ENCODE measurements around the gene CMTM6. TPM values are rescaled to one million over a fixed set of nuclear protein-coding genes. Genes with fewer than 3 reads are reported as not detected.

CMTM6 gene
- total RNA-seq, 1 donor: 102 TPM

DNA sequence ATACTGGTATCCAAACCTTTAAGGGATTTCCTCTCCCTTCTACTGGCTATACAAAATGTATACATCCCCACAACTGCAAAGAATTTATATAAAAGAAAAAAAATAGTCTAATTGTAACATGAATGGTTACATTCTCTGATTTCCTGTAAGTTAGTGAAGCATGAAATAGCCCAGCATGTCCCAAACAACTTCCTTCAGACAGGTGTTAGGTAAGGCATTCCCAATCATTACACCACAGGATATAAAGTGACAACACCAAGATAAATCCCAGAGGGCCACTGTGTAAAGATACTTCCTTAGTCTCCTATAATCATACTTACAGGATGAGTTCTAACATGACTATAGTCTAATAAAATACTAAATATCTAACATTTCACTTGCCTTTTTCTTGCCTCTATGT is 7.6 kb downstream of the CMTM6 start:
- peaks cover 36% of the 10 kb centered on the region for H4K20me1 ChIP-seq (ENCODE audit: insufficient read depth, low read length)
- no peak for DNase-seq (ENCODE audit: insufficient read length, low spot score, missing footprints)
- no peaks in the 10 kb centered on the region for H3K36me3 ChIP-seq (ENCODE audit: insufficient read depth, low read length)
- peaks cover 70% of the 10 kb centered on the region for H3K79me2 ChIP-seq (ENCODE audit: insufficient read depth, low read length)
- H3K4me3 ChIP-seq (ENCODE audit: insufficient read depth, low read length): no peak overlapping the region
- H3K27me3 ChIP-seq (ENCODE audit: insufficient read depth, low read length): no peaks in the 10 kb centered on the region
- TF ChIP-seq, protein P1, sequence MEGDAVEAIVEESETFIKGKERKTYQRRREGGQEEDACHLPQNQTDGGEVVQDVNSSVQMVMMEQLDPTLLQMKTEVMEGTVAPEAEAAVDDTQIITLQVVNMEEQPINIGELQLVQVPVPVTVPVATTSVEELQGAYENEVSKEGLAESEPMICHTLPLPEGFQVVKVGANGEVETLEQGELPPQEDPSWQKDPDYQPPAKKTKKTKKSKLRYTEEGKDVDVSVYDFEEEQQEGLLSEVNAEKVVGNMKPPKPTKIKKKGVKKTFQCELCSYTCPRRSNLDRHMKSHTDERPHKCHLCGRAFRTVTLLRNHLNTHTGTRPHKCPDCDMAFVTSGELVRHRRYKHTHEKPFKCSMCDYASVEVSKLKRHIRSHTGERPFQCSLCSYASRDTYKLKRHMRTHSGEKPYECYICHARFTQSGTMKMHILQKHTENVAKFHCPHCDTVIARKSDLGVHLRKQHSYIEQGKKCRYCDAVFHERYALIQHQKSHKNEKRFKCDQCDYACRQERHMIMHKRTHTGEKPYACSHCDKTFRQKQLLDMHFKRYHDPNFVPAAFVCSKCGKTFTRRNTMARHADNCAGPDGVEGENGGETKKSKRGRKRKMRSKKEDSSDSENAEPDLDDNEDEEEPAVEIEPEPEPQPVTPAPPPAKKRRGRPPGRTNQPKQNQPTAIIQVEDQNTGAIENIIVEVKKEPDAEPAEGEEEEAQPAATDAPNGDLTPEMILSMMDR (IDR thresholded peaks at IDR 0.05; ENCODE audit: extremely low read depth, low read depth, low read length): no peak
- H3K9me3 ChIP-seq (ENCODE audit: low read depth, low read length): no peaks in the 10 kb centered on the region
- H3K4me2 ChIP-seq (ENCODE audit: insufficient read depth, low read length): no peak overlapping the region
- no peak overlapping the region for H3K27ac ChIP-seq (ENCODE audit: low read depth, low read length)
- H3K4me1 ChIP-seq (ENCODE audit: insufficient read depth, low read length): peaks cover 22% of the 10 kb centered on the region
- H2AFZ ChIP-seq (ENCODE audit: low read length): no peak overlapping the region

DNA sequence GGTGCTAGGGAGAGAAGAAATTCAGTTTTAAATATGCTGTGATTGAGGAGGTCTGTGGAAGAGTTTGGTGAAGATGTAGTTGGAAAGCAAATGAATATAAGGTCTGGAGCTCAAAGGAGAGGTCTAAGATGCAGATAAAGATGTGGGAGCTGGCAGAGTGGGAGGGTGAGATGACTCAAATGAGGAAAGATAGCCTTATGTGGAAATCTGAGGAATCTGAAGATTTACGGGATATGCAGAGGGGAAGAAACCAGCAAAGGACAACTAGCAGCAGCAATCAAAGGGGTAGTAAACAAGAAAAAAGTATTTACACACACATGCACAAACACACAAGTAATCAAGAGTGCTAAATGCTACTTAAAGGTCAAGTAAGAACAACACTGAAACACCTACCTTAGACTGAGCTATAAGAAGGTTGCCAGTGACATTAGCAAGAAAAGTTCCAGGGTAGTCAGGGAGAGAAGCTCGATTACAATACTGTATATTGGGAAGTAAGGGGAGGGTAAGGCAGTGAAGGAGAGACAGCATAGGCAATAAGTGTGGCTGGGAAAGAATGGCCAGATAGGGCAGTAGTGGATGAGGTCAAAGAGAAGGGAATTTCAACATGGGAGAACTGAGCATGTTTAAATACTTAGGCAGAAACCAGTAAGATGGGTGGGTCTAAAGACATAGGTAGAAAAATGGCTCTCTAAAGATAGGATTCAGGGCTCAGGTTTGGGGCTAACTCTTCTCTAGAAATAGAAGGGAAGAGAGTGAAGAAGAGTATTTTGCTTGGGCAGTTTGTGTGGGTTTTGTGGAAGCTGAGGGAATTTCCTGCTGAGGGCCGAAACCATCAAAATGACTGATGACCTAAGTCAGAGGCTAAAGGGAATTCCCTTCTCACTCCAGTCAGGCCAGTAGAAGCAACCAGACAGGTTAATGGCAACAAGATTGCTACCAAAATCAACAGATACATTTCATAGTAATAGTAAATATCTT is 8.9 kb downstream of the CMTM6 start:
- peak overlapping the region; percentile 8 for H3K27ac ChIP-seq (ENCODE audit: low read depth, low read length)
- TF ChIP-seq, protein P1 (IDR thresholded peaks at IDR 0.05; ENCODE audit: extremely low read depth, low read depth, low read length): no peak

GRCh38 chr3:32492684-32493436 is 9.8 kb downstream of the CMTM6 start:
- H3K79me2 ChIP-seq (ENCODE audit: insufficient read depth, low read length): peaks cover 53% of the 10 kb centered on the region
- peak; percentile 73 for DNase-seq (ENCODE audit: insufficient read length, low spot score, missing footprints)

More for the DNA sequence above, 8.9 kb downstream of the CMTM6 start:
- Histone ChIP-seq H3K4me1 (ENCODE audit: insufficient read depth, low read length) (peaks cover 22% of the 10 kb centered on the region), H3K4me2 (ENCODE audit: insufficient read depth, low read length) (peak overlapping the region; percentile 15), H4K20me1 (ENCODE audit: insufficient read depth, low read length) (peaks cover 30% of the 10 kb centered on the region), H3K79me2 (ENCODE audit: insufficient read depth, low read length) (peaks cover 59% of the 10 kb centered on the region), H3K4me3 (ENCODE audit: insufficient read depth, low read length) (no peak overlapping the region), H3K27me3 (ENCODE audit: insufficient read depth, low read length) (no peaks in the 10 kb centered on the region), H2AFZ (ENCODE audit: low read length) (no peak overlapping the region), H3K9me3 (ENCODE audit: low read depth, low read length) (no peaks in the 10 kb centered on the region), H3K36me3 (ENCODE audit: insufficient read depth, low read length) (no peaks in the 10 kb centered on the region)
- no peak for DNase-seq (ENCODE audit: insufficient read length, low spot score, missing footprints)

More at GRCh38 chr3:32492684-32493436, 9.8 kb downstream of the CMTM6 start:
- TF ChIP-seq, protein P1 (IDR thresholded peaks at IDR 0.05; ENCODE audit: extremely low read depth, low read depth, low read length): no peak
- peak overlapping the region; percentile 15 for H3K4me2 ChIP-seq (ENCODE audit: insufficient read depth, low read length)
- peak overlapping the region; percentile 29 for H3K27ac ChIP-seq (ENCODE audit: low read depth, low read length)
- H3K4me1 ChIP-seq (ENCODE audit: insufficient read depth, low read length): peaks cover 22% of the 10 kb centered on the region
- H3K27me3 ChIP-seq (ENCODE audit: insufficient read depth, low read length): no peaks in the 10 kb centered on the region
- H3K4me3 ChIP-seq (ENCODE audit: insufficient read depth, low read length): no peak overlapping the region
- H3K9me3 ChIP-seq (ENCODE audit: low read depth, low read length): no peaks in the 10 kb centered on the region
- no peaks in the 10 kb centered on the region for H3K36me3 ChIP-seq (ENCODE audit: insufficient read depth, low read length)
- no peak overlapping the region for H2AFZ ChIP-seq (ENCODE audit: low read length)
- H4K20me1 ChIP-seq (ENCODE audit: insufficient read depth, low read length): peaks cover 27% of the 10 kb centered on the region
